ENCODE results near the gene MYADM. TPM values are rescaled to one million over a fixed set of nuclear protein-coding genes. Genes with fewer than 3 reads are reported as not detected.

MYADM gene
- total RNA-seq, 1 experiment from 2014 or later, result 39.0 TPM

DNA sequence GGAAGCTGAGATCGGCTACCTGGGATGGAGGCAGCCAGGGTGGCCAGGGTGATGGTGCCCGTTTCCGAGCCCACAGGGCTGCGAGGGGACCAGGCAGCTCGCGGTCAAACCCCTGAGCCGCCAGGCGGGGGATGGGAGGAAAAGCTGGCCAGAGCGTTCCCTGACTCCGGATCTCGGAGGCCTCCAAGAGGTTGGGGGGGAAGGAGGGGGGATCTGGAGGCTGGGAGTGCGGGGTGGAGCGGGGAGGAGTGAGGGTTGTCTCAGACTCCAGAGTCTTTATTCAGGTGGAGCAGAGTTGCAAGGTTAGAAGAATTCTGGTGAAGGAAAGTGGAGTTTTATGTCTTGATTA, 42.5 kb downstream of the MYADM start:
- TF ChIP-seq, protein P1, sequence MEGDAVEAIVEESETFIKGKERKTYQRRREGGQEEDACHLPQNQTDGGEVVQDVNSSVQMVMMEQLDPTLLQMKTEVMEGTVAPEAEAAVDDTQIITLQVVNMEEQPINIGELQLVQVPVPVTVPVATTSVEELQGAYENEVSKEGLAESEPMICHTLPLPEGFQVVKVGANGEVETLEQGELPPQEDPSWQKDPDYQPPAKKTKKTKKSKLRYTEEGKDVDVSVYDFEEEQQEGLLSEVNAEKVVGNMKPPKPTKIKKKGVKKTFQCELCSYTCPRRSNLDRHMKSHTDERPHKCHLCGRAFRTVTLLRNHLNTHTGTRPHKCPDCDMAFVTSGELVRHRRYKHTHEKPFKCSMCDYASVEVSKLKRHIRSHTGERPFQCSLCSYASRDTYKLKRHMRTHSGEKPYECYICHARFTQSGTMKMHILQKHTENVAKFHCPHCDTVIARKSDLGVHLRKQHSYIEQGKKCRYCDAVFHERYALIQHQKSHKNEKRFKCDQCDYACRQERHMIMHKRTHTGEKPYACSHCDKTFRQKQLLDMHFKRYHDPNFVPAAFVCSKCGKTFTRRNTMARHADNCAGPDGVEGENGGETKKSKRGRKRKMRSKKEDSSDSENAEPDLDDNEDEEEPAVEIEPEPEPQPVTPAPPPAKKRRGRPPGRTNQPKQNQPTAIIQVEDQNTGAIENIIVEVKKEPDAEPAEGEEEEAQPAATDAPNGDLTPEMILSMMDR (IDR thresholded peaks at IDR 0.05; ENCODE audit: unreplicated experiment), result no peak
- ChIA-PET CTCF (interaction anchor here (0.6 to 0.7 kb wide), 2 partner anchors 104 to 227 kb away, joined by 3 to 4 read pairs; no protein-coding TSS in a partner anchor), POLR2A (no interaction called here)
- peaks cover 14% of the 10 kb centered on the region for H3K9me3 Mint-ChIP-seq (ENCODE audit: unreplicated experiment)
- peaks cover 69% of the 10 kb centered on the region for H3K27me3 Mint-ChIP-seq (ENCODE audit: insufficient read depth, unreplicated experiment)
- peaks cover 6% of the 10 kb centered on the region for H3K36me3 Mint-ChIP-seq (ENCODE audit: insufficient read depth, unreplicated experiment)
- H3K4me3 Mint-ChIP-seq (ENCODE audit: unreplicated experiment), result no peak overlapping the region
- H3K4me1 Mint-ChIP-seq (ENCODE audit: insufficient read depth, unreplicated experiment), result peaks cover 7% of the 10 kb centered on the region
- intact Hi-C loops (cut with micrococcal nuclease), result no loop called here
- no peak overlapping the region for H3K27ac Mint-ChIP-seq (ENCODE audit: low read depth, unreplicated experiment)
- BruUV-seq (replicated peaks), result no TSS peak
- DNase-seq (ENCODE audit: unreplicated experiment), result no peak

DNA sequence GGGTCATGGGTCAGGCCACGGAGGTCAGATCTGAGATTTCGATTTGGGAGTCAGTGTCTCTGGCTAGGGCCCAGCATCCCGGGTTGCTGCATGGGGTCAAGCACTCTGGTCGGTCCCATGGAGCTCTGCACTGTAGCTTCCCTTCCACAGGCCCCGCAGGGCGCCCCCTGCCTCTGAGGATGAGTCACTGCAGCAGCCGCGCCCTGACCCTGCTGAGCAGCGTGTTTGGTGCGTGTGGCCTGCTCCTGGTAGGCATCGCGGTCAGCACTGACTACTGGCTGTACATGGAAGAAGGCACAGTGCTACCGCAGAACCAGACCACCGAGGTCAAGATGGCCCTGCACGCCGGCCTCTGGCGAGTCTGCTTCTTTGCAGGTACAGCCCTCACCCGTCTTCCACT, 45.0 kb downstream of the MYADM start:
- H3K9me3 Mint-ChIP-seq (ENCODE audit: unreplicated experiment), result peaks cover 15% of the 10 kb centered on the region
- peaks cover 44% of the 10 kb centered on the region for H3K27me3 Mint-ChIP-seq (ENCODE audit: insufficient read depth, unreplicated experiment)
- peaks cover 7% of the 10 kb centered on the region for H3K4me1 Mint-ChIP-seq (ENCODE audit: insufficient read depth, unreplicated experiment)
- DNase-seq (ENCODE audit: unreplicated experiment), result no peak
- TF ChIP-seq, protein P1 (IDR thresholded peaks at IDR 0.05; ENCODE audit: unreplicated experiment), result peak; percentile 21
- peaks cover 6% of the 10 kb centered on the region for H3K36me3 Mint-ChIP-seq (ENCODE audit: insufficient read depth, unreplicated experiment)
- H3K27ac Mint-ChIP-seq (ENCODE audit: low read depth, unreplicated experiment), result no peak overlapping the region
- CTCF ChIA-PET, result interaction anchor here (0.7 to 0.9 kb wide), 3 partner anchors 110 to 209 kb away, joined by 3 to 4 read pairs (median 4); no protein-coding TSS in a partner anchor
- BruUV-seq (replicated peaks), result no TSS peak
- no peak overlapping the region for H3K4me3 Mint-ChIP-seq (ENCODE audit: unreplicated experiment)
- intact Hi-C loops (cut with micrococcal nuclease), result no loop called here
- POLR2A ChIA-PET, result no interaction called here

DNA sequence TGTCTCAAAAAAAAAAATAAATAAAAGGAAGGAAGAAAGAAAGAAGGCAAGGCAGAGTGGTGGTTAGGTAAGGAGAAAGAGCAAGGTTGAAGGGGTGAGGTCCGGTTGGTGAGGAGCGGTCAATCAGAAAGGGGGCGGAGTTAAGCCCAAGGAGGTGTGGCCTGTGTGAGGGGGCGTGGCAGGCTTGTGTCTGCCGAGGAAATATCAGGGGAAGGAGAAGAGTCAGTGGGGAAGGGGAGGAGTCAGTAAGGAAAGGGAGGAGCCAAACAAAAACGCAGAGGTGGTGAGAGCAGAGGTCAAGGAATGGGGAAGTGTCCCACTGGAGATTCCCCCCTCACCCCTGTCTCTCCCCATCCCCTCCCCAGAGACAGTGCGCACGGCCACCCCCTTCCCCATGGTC, 47.3 kb downstream of the MYADM start:
- CTCF ChIA-PET, result no interaction called here
- Mint-ChIP-seq H3K9me3 (ENCODE audit: unreplicated experiment) (peaks cover 15% of the 10 kb centered on the region), H3K4me3 (ENCODE audit: unreplicated experiment) (no peak overlapping the region), H3K4me1 (ENCODE audit: insufficient read depth, unreplicated experiment) (no peaks in the 10 kb centered on the region), H3K36me3 (ENCODE audit: insufficient read depth, unreplicated experiment) (peaks cover 6% of the 10 kb centered on the region), H3K27me3 (ENCODE audit: insufficient read depth, unreplicated experiment) (peaks cover 20% of the 10 kb centered on the region), H3K27ac (ENCODE audit: low read depth, unreplicated experiment) (no peak overlapping the region)
- POLR2A ChIA-PET, result interaction anchor here (0.7 kb wide), 1 partner anchor 226 kb away, joined by 3 read pairs; no protein-coding TSS in a partner anchor
- TF ChIP-seq, protein P1 (IDR thresholded peaks at IDR 0.05; ENCODE audit: unreplicated experiment), result no peak
- DNase-seq (ENCODE audit: unreplicated experiment), result no peak
- intact Hi-C loops (cut with micrococcal nuclease), result no loop called here
- no TSS peak for BruUV-seq (replicated peaks)

DNA sequence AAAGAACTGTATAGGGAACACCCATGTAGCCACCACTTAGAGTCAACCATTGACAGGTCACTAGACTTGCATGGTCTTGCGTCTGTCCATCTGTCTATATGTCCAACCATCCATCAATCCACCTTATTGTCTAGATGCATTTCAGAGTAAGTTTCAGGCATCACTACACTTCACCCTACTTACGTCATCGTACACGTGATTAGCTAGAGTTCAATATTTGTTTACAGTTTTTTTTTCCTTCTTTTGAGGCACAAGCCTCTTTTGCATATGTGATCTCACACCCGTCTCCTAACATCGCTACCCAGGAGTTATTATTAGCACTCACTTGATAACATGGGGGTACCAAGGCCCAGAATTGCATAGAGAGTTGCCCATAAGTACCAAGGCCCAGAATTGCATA, 48.3 kb downstream of the MYADM start:
- H3K27me3 Mint-ChIP-seq (ENCODE audit: insufficient read depth, unreplicated experiment), result peaks cover 10% of the 10 kb centered on the region
- H3K4me1 Mint-ChIP-seq (ENCODE audit: insufficient read depth, unreplicated experiment), result no peaks in the 10 kb centered on the region
- no peaks in the 10 kb centered on the region for H3K36me3 Mint-ChIP-seq (ENCODE audit: insufficient read depth, unreplicated experiment)
- peaks cover 15% of the 10 kb centered on the region for H3K9me3 Mint-ChIP-seq (ENCODE audit: unreplicated experiment)
- TF ChIP-seq, protein P1 (IDR thresholded peaks at IDR 0.05; ENCODE audit: unreplicated experiment), result no peak
- intact Hi-C loops (cut with micrococcal nuclease), result no loop called here
- H3K4me3 Mint-ChIP-seq (ENCODE audit: unreplicated experiment), result no peak overlapping the region
- ChIA-PET POLR2A (no interaction called here), CTCF (interaction anchor here (2.5 kb wide), 1 partner anchor 9 kb away, joined by 10 read pairs; no protein-coding TSS in a partner anchor)
- no TSS peak for BruUV-seq (replicated peaks)
- no peak for DNase-seq (ENCODE audit: unreplicated experiment)
- H3K27ac Mint-ChIP-seq (ENCODE audit: low read depth, unreplicated experiment), result no peak overlapping the region
